ENCODE measurements around the gene NIN. TPM values are rescaled to one million over a fixed set of nuclear protein-coding genes. Genes with fewer than 3 reads are reported as not detected.
"Not testable (repeated sequence)": the region's sequence is repeated elsewhere in the genome, so short reads cannot be mapped to it uniquely, and the experiment has no call there.

NIN gene
- total and polyA plus RNA-seq, 2 donors, result 14.7 to 31.3 TPM

DNA sequence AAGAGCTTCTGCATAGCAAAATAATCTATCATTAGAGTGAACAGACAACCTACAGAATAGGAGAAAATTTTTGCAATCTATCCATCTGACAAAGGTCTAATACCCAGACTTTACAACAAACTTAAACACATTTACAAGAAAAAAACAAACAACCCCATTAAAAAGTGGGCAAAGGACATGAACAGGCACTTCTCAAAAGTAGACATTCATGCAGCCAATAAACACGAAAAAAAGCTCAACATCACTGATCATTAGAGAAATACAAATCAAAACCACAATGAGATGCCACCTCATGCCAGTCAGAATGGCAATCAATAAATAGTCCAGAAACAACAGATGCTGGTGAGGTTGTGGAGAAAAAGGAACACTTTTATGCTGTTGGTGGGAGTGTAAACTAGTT lies 15.9 kb downstream of the NIN start:
- not testable (repeated sequence) for DNase-seq (ENCODE audit: low read depth in 6 of 9, low spot score in 9 of 9); H3K4me3 ChIP-seq (ENCODE audit: low read length in 2 of 2); H3K27me3 ChIP-seq (ENCODE audit: control insufficient read depth in 2 of 2, insufficient read depth in 1 of 2, low read length in 1 of 2); H3K27ac ChIP-seq (ENCODE audit: low read depth in 1 of 2, low read length in 1 of 2); H3K9me3 ChIP-seq (ENCODE audit: control insufficient read depth in 2 of 2, insufficient read depth in 1 of 2, low read length in 1 of 2); H3K36me3 ChIP-seq (ENCODE audit: control insufficient read depth in 2 of 2, insufficient read depth in 2 of 2, low read length in 1 of 2)
- peaks cover 13 to 16% of the 10 kb centered on the region in 2 donors for H3K4me1 ChIP-seq (ENCODE audit: control insufficient read depth in 2 of 2, insufficient read depth in 2 of 2, low read length in 2 of 2)
- WGBS, result 99% methylated on average over 1 of the region's 1 CpG

DNA sequence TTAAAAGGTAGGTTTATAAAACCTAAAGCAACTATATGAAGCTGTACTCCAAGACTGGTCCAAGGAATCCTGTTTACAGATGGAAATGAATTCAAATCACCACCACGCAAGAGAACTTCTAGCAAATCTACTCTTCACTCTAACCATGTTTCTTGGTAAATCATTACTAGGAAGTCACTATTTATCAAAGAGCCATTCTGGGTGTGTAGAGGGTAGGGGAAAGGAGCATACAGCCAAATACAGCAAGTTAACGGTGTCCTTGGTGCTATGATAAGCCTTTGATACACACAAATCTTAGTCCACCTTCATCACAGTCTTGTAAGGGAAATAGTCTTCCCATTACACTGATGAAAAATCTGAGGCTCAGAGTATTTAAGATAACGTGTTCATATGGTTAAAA lies 16.8 kb downstream of the NIN start:
- H3K27me3 ChIP-seq (ENCODE audit: control insufficient read depth in 2 of 2, insufficient read depth in 1 of 2, low read length in 1 of 2), result no peaks in the 10 kb centered on the region
- H3K36me3 ChIP-seq (ENCODE audit: control insufficient read depth in 2 of 2, insufficient read depth in 2 of 2, low read length in 1 of 2), result peaks cover 0 to 7% of the 10 kb centered on the region in 2 donors
- WGBS, result 91% methylated on average over 3 of the region's 3 CpGs
- H3K27ac ChIP-seq (ENCODE audit: low read depth in 1 of 2, low read length in 1 of 2), result peak overlapping the region in 1 of 2 donors; percentile 49
- no peaks in the 10 kb centered on the region for H3K9me3 ChIP-seq (ENCODE audit: control insufficient read depth in 2 of 2, insufficient read depth in 1 of 2, low read length in 1 of 2)
- peaks cover 13 to 16% of the 10 kb centered on the region in 2 donors for H3K4me1 ChIP-seq (ENCODE audit: control insufficient read depth in 2 of 2, insufficient read depth in 2 of 2, low read length in 2 of 2)
- no peak for DNase-seq (ENCODE audit: low read depth in 6 of 9, low spot score in 9 of 9)
- no peak overlapping the region for H3K4me3 ChIP-seq (ENCODE audit: low read length in 2 of 2)

DNA sequence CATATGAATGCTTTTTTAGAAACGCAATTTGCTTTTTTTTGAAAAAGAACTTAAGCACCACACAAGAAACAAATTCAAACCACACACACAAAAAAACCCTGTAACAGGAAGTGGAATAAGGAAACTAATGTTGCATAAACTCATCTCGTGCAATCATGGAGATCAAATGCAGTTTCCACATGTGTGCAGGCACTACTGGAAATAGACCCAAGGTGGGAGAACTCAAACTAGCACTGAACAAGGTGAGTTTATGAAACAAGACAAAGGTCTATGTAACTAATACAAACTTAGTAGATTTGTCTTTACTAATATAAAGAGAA lies 17.5 kb downstream of the NIN start:
- peak overlapping the region in 1 of 2 donors; percentile 26 for H3K4me3 ChIP-seq (ENCODE audit: low read length in 2 of 2)
- H3K9me3 ChIP-seq (ENCODE audit: control insufficient read depth in 2 of 2, insufficient read depth in 1 of 2, low read length in 1 of 2), result no peaks in the 10 kb centered on the region
- peaks cover 0 to 7% of the 10 kb centered on the region in 2 donors for H3K36me3 ChIP-seq (ENCODE audit: control insufficient read depth in 2 of 2, insufficient read depth in 2 of 2, low read length in 1 of 2)
- WGBS, result 5% methylated on average over 2 of the region's 2 CpGs
- peak in 5 of 9 donors; percentile 56 to 86 (median 60) for DNase-seq (ENCODE audit: low read depth in 6 of 9, low spot score in 9 of 9)
- H3K27me3 ChIP-seq (ENCODE audit: control insufficient read depth in 2 of 2, insufficient read depth in 1 of 2, low read length in 1 of 2), result no peaks in the 10 kb centered on the region
- H3K27ac ChIP-seq (ENCODE audit: low read depth in 1 of 2, low read length in 1 of 2), result peak overlapping the region; percentile 46 to 65
- H3K4me1 ChIP-seq (ENCODE audit: control insufficient read depth in 2 of 2, insufficient read depth in 2 of 2, low read length in 2 of 2), result peaks cover 13 to 16% of the 10 kb centered on the region in 2 donors

DNA sequence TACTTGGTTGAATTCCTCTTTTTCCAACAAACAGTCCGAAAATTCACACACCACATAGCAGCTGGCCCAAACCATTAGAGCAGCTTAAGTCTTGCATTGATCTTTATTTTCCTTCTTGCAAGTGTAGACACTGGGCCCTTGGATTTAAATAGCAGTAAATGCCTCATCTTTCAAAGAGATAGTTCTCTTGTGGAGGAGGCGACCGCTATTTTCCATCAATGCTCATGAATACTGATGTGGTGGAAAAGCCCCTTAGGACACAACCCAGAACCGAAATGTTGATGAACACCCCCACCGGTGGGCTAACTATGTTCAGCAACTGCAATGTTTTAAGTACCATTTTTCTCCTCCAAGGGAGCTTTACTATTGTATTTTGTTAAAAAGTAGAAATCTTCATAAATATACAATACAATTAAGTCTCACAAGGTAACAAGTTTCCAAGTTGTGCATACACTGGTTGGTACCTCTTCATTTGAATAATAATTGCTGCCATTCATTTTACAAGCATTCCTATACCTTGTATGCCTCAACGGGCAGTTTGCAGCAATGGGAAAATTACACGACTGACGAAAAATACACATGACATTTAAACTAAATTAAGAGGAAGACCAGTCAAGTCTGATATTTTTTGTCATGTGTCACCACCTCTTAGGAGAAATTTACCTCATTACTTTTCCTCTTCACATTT lies 18.0 kb downstream of the NIN start:
- Histone ChIP-seq H3K4me1 (ENCODE audit: control insufficient read depth in 2 of 2, insufficient read depth in 2 of 2, low read length in 2 of 2) (peaks cover 13 to 16% of the 10 kb centered on the region in 2 donors), H3K27me3 (ENCODE audit: control insufficient read depth in 2 of 2, insufficient read depth in 1 of 2, low read length in 1 of 2) (no peaks in the 10 kb centered on the region), H3K9me3 (ENCODE audit: control insufficient read depth in 2 of 2, insufficient read depth in 1 of 2, low read length in 1 of 2) (no peaks in the 10 kb centered on the region), H3K4me3 (ENCODE audit: low read length in 2 of 2) (peak overlapping the region in 1 of 2 donors; percentile 26), H3K36me3 (ENCODE audit: control insufficient read depth in 2 of 2, insufficient read depth in 2 of 2, low read length in 1 of 2) (peaks cover under 1 to 12% of the 10 kb centered on the region in 2 donors), H3K27ac (ENCODE audit: low read depth in 1 of 2, low read length in 1 of 2) (peak overlapping the region; percentile 65 to 70)
- DNase-seq (ENCODE audit: low read depth in 6 of 9, low spot score in 9 of 9), result no peak
- 60% methylated on average over 8 of the region's 8 CpGs for WGBS

DNA sequence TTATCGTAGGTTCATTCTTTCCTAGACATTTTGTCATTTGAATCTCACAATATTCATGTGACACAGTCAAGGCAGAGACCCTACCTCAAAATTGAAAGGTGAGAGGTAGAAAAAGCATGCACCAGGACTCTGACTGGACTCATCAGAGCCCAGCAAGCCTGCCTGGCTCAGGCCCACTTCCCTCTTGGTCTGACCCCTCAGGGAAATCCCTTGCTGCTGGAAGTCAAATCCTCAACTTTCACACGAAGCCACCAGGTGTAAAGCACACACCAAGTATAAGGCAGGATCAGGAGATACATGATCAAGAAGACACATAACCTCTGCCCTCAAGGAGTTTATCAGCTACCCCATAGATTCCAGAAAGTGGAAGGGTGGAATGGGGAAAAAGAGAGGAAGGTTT lies 18.8 kb downstream of the NIN start:
- no peaks in the 10 kb centered on the region for H3K27me3 ChIP-seq (ENCODE audit: control insufficient read depth in 2 of 2, insufficient read depth in 1 of 2, low read length in 1 of 2)
- H3K4me1 ChIP-seq (ENCODE audit: control insufficient read depth in 2 of 2, insufficient read depth in 2 of 2, low read length in 2 of 2), result peaks cover 13 to 16% of the 10 kb centered on the region in 2 donors
- no peak overlapping the region for H3K4me3 ChIP-seq (ENCODE audit: low read length in 2 of 2)
- no peak for DNase-seq (ENCODE audit: low read depth in 6 of 9, low spot score in 9 of 9)
- H3K27ac ChIP-seq (ENCODE audit: low read depth in 1 of 2, low read length in 1 of 2), result peak overlapping the region; percentile 42 to 74
- peaks cover 2 to 9% of the 10 kb centered on the region in 2 donors for H3K36me3 ChIP-seq (ENCODE audit: control insufficient read depth in 2 of 2, insufficient read depth in 2 of 2, low read length in 1 of 2)
- H3K9me3 ChIP-seq (ENCODE audit: control insufficient read depth in 2 of 2, insufficient read depth in 1 of 2, low read length in 1 of 2), result no peaks in the 10 kb centered on the region
- WGBS, result 88% methylated on average over 2 of the region's 2 CpGs

DNA sequence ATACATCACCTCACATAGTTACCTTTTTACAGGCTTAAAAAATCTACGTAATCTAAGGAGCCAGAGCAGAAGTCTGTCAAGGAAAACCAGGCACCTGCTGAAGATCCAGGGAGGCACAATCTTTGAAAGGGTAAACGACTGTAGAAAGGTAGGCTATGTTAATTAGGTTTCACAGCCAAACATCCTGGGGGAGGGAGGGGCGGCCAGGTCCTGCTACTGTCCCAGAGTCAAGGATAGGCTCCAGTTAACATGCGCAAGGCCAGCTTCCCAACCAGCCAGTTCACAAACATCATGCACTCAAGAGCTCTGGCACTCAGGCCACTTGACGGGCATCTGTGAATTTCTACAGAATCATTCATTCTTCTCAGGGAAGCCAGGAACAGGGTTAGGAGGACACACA lies 22.9 kb downstream of the NIN start:
- H3K27ac ChIP-seq (ENCODE audit: low read depth in 1 of 2, low read length in 1 of 2), result peak overlapping the region in 1 of 2 donors; percentile 1
- H3K27me3 ChIP-seq (ENCODE audit: control insufficient read depth in 2 of 2, insufficient read depth in 1 of 2, low read length in 1 of 2), result no peaks in the 10 kb centered on the region
- WGBS, result 90% methylated on average over 5 of the region's 5 CpGs
- H3K36me3 ChIP-seq (ENCODE audit: control insufficient read depth in 2 of 2, insufficient read depth in 2 of 2, low read length in 1 of 2), result peaks cover 11 to 31% of the 10 kb centered on the region in 2 donors
- H3K4me3 ChIP-seq (ENCODE audit: low read length in 2 of 2), result no peak overlapping the region
- no peaks in the 10 kb centered on the region for H3K9me3 ChIP-seq (ENCODE audit: control insufficient read depth in 2 of 2, insufficient read depth in 1 of 2, low read length in 1 of 2)
- peaks cover 13% of the 10 kb centered on the region in 2 donors for H3K4me1 ChIP-seq (ENCODE audit: control insufficient read depth in 2 of 2, insufficient read depth in 2 of 2, low read length in 2 of 2)
- no peak for DNase-seq (ENCODE audit: low read depth in 6 of 9, low spot score in 9 of 9)

DNA sequence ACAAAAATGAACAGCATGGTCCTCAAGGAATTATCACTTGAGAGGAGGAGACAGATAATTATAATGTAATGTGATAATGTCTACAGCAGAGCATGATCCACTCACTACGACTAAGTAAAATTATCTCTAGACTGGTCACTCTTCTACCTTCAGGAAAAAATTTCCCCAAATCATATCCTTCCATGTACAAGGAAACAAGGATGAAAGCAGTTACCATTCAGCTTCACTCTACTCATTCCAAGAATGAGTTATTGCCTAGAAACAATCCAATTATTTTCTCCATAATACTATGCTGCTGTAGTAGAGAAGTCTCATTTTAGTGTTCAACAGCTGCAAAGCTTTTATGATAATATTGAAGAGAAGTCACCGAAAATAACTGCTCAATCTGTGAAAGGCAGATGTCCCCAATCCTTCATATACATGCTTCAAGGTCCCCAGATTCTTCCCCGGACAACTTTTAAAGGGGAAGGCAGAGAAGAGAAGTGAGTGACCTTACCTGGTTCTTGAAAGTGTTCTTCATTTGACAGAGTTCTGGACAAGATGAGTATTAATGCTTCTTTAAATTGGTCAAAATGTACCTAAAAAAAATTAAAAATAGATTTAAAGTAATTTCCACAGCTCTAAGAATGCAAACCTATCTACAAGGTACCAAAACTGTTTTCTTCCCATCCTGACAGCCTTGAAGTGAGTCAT lies 24.6 kb downstream of the NIN start:
- no peak overlapping the region for H3K4me3 ChIP-seq (ENCODE audit: low read length in 2 of 2)
- H3K36me3 ChIP-seq (ENCODE audit: control insufficient read depth in 2 of 2, insufficient read depth in 2 of 2, low read length in 1 of 2), result peaks cover 11 to 36% of the 10 kb centered on the region in 2 donors
- DNase-seq (ENCODE audit: low read depth in 6 of 9, low spot score in 9 of 9), result no peak
- 98% methylated on average over 3 of the region's 3 CpGs for WGBS
- peaks cover 0 to 2% of the 10 kb centered on the region in 2 donors for H3K4me1 ChIP-seq (ENCODE audit: control insufficient read depth in 2 of 2, insufficient read depth in 2 of 2, low read length in 2 of 2)
- no peaks in the 10 kb centered on the region for H3K27me3 ChIP-seq (ENCODE audit: control insufficient read depth in 2 of 2, insufficient read depth in 1 of 2, low read length in 1 of 2)
- H3K9me3 ChIP-seq (ENCODE audit: control insufficient read depth in 2 of 2, insufficient read depth in 1 of 2, low read length in 1 of 2), result no peaks in the 10 kb centered on the region
- no peak overlapping the region for H3K27ac ChIP-seq (ENCODE audit: low read depth in 1 of 2, low read length in 1 of 2)

DNA sequence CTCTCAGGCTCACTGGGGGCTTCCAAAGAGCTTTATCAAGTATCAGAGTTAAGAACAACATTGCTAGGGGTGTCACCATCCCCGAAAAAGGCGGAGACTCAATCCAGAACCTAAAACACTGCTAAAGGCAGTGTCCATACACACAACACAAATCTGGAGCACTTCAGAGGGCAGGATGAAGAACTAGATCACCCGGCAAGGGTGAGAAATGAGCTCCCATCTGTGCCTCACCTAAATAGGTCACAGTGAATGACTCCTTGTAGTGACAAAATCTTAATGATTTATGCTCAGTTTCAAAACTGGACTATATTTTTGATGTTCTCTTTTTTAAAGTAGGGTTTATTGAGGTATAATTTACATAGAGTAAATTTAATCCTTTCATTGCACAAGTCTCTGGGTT lies 25.6 kb downstream of the NIN start:
- Histone ChIP-seq H3K36me3 (ENCODE audit: control insufficient read depth in 2 of 2, insufficient read depth in 2 of 2, low read length in 1 of 2) (peaks cover 11 to 38% of the 10 kb centered on the region in 2 donors), H3K4me1 (ENCODE audit: control insufficient read depth in 2 of 2, insufficient read depth in 2 of 2, low read length in 2 of 2) (peaks cover 0 to 2% of the 10 kb centered on the region in 2 donors), H3K4me3 (ENCODE audit: low read length in 2 of 2) (no peak overlapping the region), H3K27ac (ENCODE audit: low read depth in 1 of 2, low read length in 1 of 2) (no peak overlapping the region), H3K27me3 (ENCODE audit: control insufficient read depth in 2 of 2, insufficient read depth in 1 of 2, low read length in 1 of 2) (no peaks in the 10 kb centered on the region), H3K9me3 (ENCODE audit: control insufficient read depth in 2 of 2, insufficient read depth in 1 of 2, low read length in 1 of 2) (no peaks in the 10 kb centered on the region)
- WGBS, result 98% methylated on average over 3 of the region's 3 CpGs
- DNase-seq (ENCODE audit: low read depth in 6 of 9, low spot score in 9 of 9), result no peak

DNA sequence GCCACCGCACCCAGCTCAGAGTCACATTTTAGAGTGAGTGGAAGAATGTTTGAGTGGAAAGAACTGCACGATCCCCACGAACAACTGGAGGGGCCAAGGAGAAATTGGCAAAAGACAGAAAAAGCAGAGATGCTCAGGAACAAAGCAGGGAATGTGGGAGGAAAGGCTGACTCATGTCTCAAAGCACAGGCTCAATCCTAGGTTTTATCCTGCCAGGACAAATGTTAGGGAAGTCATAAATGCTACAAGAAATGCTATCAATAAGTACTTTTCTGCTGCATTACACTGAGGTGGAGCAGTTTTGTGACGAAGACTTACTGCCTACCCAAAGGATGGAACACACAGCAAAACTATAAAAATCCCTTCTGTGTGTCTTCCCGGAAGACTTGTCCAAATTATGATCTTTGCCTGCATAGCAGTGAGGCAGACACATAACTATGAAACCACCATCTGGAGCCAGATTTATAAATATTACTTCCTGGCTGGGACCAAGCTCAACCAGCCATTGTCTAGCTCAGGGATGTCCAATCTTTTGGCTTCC lies 26.7 kb downstream of the NIN start:
- H3K27ac ChIP-seq (ENCODE audit: low read depth in 1 of 2, low read length in 1 of 2), result no peak overlapping the region
- peaks cover 0 to 2% of the 10 kb centered on the region in 2 donors for H3K4me1 ChIP-seq (ENCODE audit: control insufficient read depth in 2 of 2, insufficient read depth in 2 of 2, low read length in 2 of 2)
- no peak overlapping the region for H3K4me3 ChIP-seq (ENCODE audit: low read length in 2 of 2)
- 99% methylated on average over 5 of the region's 5 CpGs for WGBS
- no peaks in the 10 kb centered on the region for H3K9me3 ChIP-seq (ENCODE audit: control insufficient read depth in 2 of 2, insufficient read depth in 1 of 2, low read length in 1 of 2)
- no peaks in the 10 kb centered on the region for H3K27me3 ChIP-seq (ENCODE audit: control insufficient read depth in 2 of 2, insufficient read depth in 1 of 2, low read length in 1 of 2)
- peaks cover 11 to 40% of the 10 kb centered on the region in 2 donors for H3K36me3 ChIP-seq (ENCODE audit: control insufficient read depth in 2 of 2, insufficient read depth in 2 of 2, low read length in 1 of 2)
- no peak for DNase-seq (ENCODE audit: low read depth in 6 of 9, low spot score in 9 of 9)
